Measurements from ENCODE around the gene MYO18B.

MYO18B gene

DNA sequence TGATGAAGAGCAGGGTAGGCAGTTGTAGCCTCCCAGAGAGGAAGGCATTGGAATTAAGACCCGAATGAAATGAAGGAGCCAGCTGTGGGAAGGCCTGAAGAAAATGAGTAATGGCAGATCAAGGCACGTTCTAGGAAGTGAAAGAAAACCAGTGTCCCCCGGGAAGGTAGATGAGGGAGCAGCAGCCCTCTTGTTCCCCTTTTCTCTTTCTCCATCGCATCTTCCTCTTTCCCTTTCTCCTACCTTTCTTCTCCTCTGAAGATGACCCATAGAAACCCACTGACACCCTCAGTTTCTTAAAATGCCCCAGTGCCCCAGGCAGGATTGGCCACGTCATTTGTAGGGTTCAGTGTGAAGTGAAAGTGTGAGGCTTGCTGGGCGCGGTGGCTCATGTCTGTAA, 254.7 kb downstream of the MYO18B start:
- H3K27me3 ChIP-seq (ENCODE audit: insufficient read depth, poor library complexity, severe bottlenecking) = no peaks in the 10 kb centered on the region
- H3K27ac ChIP-seq (replicated peaks) = no peak overlapping the region
- DNase-seq (ENCODE audit: low read depth in 1 of 2, low spot score in 1 of 2) = no peak
- no peak overlapping the region for H3K4me3 ChIP-seq (replicated peaks; ENCODE audit: insufficient read depth, low read length)
- TF ChIP-seq, protein P1, sequence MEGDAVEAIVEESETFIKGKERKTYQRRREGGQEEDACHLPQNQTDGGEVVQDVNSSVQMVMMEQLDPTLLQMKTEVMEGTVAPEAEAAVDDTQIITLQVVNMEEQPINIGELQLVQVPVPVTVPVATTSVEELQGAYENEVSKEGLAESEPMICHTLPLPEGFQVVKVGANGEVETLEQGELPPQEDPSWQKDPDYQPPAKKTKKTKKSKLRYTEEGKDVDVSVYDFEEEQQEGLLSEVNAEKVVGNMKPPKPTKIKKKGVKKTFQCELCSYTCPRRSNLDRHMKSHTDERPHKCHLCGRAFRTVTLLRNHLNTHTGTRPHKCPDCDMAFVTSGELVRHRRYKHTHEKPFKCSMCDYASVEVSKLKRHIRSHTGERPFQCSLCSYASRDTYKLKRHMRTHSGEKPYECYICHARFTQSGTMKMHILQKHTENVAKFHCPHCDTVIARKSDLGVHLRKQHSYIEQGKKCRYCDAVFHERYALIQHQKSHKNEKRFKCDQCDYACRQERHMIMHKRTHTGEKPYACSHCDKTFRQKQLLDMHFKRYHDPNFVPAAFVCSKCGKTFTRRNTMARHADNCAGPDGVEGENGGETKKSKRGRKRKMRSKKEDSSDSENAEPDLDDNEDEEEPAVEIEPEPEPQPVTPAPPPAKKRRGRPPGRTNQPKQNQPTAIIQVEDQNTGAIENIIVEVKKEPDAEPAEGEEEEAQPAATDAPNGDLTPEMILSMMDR (IDR thresholded peaks at IDR 0.05; ENCODE audit: insufficient read depth, low read length) = no peak

DNA sequence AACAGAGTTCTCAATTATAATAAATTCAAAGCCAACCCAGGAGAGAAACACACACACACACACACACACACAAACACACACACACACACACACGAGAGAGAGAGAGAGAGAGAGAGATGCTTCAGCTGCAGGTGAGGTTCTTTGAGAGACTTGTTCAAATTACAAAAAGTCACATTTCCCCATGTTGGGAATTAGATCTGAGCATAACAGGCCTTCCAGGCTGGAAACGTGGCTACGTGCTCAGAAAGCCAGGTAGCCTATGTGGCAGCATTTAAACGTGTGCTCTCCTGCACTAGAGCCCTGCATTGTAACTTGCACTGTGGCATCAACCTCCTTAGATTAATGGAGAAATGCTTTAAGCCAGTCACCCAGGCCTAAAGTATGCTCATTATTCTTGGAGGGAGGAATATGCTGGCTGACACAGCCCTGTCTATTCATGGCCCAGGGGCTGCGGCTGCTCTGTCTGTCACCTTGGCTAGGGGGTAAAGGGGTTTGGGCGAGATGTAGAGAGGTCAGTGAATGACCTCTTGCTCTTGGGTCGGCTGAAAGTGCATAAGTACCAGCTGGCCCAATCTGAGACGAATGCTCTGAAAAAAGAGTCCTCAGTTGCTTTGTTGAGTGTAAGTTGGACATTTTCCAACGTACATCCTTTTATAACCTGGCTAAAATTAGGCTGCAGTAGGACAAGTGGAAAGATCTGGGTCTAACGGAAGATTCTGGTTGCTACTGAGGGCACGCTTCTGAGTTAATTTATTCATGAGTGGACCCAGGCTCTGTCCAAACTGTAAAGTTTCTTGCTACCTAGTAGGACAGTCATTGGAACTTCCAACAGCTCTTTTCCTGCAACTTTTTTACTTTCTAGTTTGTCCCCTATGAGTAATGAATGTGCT, 256.1 kb downstream of the MYO18B start:
- no peak overlapping the region for H3K4me3 ChIP-seq (replicated peaks; ENCODE audit: insufficient read depth, low read length)
- H3K27me3 ChIP-seq (ENCODE audit: insufficient read depth, poor library complexity, severe bottlenecking) = no peaks in the 10 kb centered on the region
- no peak overlapping the region for H3K27ac ChIP-seq (replicated peaks)
- TF ChIP-seq GABPA (IDR thresholded peaks at IDR 0.05; ENCODE audit: low read depth) (no peak), POLR2AphosphoS5 (IDR thresholded peaks at IDR 0.05; ENCODE audit: low read depth) (no peak), SPI1 (IDR thresholded peaks at IDR 0.05; ENCODE audit: borderline replicate concordance, low read depth) (no peak)
- TF ChIP-seq, protein P1 (IDR thresholded peaks at IDR 0.05; ENCODE audit: insufficient read depth, low read length) = no peak
- TF ChIP-seq, protein P2, sequence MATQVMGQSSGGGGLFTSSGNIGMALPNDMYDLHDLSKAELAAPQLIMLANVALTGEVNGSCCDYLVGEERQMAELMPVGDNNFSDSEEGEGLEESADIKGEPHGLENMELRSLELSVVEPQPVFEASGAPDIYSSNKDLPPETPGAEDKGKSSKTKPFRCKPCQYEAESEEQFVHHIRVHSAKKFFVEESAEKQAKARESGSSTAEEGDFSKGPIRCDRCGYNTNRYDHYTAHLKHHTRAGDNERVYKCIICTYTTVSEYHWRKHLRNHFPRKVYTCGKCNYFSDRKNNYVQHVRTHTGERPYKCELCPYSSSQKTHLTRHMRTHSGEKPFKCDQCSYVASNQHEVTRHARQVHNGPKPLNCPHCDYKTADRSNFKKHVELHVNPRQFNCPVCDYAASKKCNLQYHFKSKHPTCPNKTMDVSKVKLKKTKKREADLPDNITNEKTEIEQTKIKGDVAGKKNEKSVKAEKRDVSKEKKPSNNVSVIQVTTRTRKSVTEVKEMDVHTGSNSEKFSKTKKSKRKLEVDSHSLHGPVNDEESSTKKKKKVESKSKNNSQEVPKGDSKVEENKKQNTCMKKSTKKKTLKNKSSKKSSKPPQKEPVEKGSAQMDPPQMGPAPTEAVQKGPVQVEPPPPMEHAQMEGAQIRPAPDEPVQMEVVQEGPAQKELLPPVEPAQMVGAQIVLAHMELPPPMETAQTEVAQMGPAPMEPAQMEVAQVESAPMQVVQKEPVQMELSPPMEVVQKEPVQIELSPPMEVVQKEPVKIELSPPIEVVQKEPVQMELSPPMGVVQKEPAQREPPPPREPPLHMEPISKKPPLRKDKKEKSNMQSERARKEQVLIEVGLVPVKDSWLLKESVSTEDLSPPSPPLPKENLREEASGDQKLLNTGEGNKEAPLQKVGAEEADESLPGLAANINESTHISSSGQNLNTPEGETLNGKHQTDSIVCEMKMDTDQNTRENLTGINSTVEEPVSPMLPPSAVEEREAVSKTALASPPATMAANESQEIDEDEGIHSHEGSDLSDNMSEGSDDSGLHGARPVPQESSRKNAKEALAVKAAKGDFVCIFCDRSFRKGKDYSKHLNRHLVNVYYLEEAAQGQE (IDR thresholded peaks at IDR 0.05; ENCODE audit: insufficient replicate concordance, low read depth) = no peak
- DNase-seq (ENCODE audit: low read depth in 1 of 2, low spot score in 1 of 2) = no peak

DNA sequence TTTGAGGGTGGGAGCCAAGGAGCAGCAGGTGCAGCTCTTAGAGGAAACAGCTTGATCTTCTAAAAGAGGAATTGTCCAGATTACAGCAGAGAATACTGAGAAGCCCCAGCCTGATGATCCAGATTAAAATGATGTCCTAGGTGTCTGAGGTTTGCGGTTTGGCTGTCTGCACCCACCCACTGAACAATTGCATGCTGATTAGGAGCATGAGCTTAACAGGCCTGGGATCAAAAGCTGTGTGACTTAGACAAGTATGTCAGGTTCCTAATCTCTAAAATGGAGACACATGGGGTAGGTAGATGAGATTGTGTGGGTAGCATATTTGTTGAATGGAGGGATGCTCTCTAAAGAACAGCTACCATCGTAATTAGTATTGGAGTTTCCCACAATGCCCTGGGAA, 260.5 kb downstream of the MYO18B start:
- TF ChIP-seq POLR2AphosphoS5 (IDR thresholded peaks at IDR 0.05; ENCODE audit: low read depth) (no peak), GABPA (IDR thresholded peaks at IDR 0.05; ENCODE audit: low read depth) (no peak)
- TF ChIP-seq, protein P1 (IDR thresholded peaks at IDR 0.05; ENCODE audit: insufficient read depth, low read length) = no peak
- H3K27ac ChIP-seq (replicated peaks) = no peak overlapping the region
- H3K4me3 ChIP-seq (replicated peaks; ENCODE audit: insufficient read depth, low read length) = no peak overlapping the region
- no peak for DNase-seq (ENCODE audit: low read depth in 1 of 2, low spot score in 1 of 2)
- H3K27me3 ChIP-seq (ENCODE audit: insufficient read depth, poor library complexity, severe bottlenecking) = no peaks in the 10 kb centered on the region

DNA sequence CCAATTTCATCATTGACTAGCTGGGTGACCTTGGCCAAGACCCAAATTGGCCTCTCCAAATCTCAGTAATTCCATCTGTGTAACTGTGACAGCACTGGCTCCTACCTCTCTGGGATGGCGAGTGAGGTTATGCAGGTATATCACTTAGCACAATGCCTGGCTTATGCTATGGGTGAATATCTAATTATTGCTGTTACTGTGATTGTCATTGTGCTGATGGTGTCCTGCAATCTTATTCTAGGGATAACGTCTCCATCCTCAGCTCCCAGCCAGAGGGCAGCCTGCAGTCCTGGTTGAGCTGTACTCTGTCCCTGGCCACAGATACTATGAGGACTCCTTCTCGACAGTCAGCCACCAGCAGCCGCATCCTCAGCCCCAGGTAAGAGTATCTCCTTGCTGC, 262.5 kb downstream of the MYO18B start:
- Histone ChIP-seq H3K27me3 (ENCODE audit: insufficient read depth, poor library complexity, severe bottlenecking) (no peaks in the 10 kb centered on the region), H3K27ac (replicated peaks) (no peak overlapping the region), H3K4me3 (replicated peaks; ENCODE audit: insufficient read depth, low read length) (no peak overlapping the region)
- DNase-seq (ENCODE audit: low read depth in 1 of 2, low spot score in 1 of 2) = no peak
- TF ChIP-seq, protein P2 (IDR thresholded peaks at IDR 0.05; ENCODE audit: insufficient replicate concordance, low read depth) = no peak
- TF ChIP-seq, protein P1 (IDR thresholded peaks at IDR 0.05; ENCODE audit: insufficient read depth, low read length) = no peak
- TF ChIP-seq SPI1 (IDR thresholded peaks at IDR 0.05; ENCODE audit: borderline replicate concordance, low read depth) = no peak
